Activated T-cell treated with anti-CD3 and anti-CD28 coated beads, Interleukin-2, amount 50 U/mL, for 24 hours (primary cell): ENCODE measurements around the gene RASA3.

Source experiments
- DNase-seq: peaks from one replicate; pipeline ENCODE4 v3.0.0-alpha.2; 2020
- H3K27ac Mint-ChIP-seq: 2 replicates; pipeline ENCODE4 v1.8.0; 2020; ENCODE audit warnings: mild to moderate bottlenecking, mixed read lengths
- H3K27me3 Mint-ChIP-seq: 2 replicates; pipeline ENCODE4 v1.8.0; 2020; ENCODE audit warnings: mixed read lengths
- H3K36me3 Mint-ChIP-seq: 2 replicates; pipeline ENCODE4 v1.8.0; 2020; ENCODE audit warnings: low read depth, mixed read lengths
- H3K4me1 Mint-ChIP-seq: 2 replicates; pipeline ENCODE4 v1.8.0; 2020; ENCODE audit warnings: low read depth, mixed read lengths
- H3K4me3 Mint-ChIP-seq: 2 replicates; pipeline ENCODE4 v1.8.0; 2020; ENCODE audit warnings: mild to moderate bottlenecking, moderate library complexity, mixed read lengths
- H3K9me3 Mint-ChIP-seq: 2 replicates; pipeline ENCODE4 v1.8.0; 2020; ENCODE audit warnings: mixed read lengths

RASA3 gene

DNA sequence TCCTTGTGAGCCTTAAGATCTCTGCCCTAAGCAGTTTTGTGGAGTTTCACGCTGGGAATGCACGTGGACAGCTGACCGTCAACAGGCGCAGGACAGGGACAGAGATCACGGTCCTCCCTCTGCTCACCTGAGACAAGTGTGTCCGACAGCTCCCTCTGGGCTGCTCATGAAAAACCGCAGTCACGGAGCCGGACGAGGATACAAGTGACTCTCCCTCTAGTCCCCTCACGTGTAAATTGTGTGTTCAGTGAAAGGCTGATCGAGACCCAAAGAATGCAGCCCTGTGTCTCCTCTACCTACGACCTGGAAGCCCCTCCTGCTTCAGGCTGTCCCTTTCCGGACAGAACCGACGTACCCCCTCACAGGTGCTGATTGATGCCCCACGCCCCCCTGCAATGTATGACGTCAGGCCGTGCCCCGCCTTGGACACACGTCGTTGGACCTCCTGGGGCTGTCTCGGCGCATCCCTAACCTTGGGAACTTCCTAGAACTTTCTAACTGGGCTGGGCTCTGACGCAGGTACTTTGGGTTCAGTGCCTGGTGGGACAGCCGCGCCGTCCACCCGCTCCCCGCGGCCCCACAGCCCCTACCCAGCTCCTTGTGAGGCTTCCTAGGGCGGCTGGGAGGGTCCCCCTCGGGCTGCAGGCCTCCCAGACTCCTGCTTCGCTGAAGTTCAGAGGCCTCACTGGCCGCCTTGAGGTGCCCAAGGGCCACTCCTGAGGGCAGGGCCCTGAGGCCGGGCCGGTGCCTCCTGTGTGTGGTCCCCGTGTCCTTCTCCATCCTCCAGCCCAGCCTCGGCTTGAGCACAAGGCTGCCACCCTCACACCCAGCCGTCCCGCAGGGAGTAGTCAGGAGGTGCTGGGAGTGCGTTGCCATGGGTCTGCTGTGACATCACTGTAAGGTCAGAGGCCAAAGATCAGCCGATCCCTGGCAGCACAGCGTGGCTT lies 158.9 kb downstream of the RASA3 start, which contains the start of gene C13orf46:
C13orf46 (minus strand) TSS at position 859 of the 947 bp plus-strand sequence; CDS start at position 780, 79 bp downstream.
- Mint-ChIP-seq H3K27me3 (no peaks in the 10 kb centered on the region), H3K4me1 (peaks cover 2% of the 10 kb centered on the region), H3K9me3 (no peaks in the 10 kb centered on the region), H3K4me3 (no peak within 1 kb of the TSS), H3K36me3 (peaks cover 72% of the 10 kb centered on the region), H3K27ac (peak within 1 kb of the TSS; percentile 44)
- no peak for DNase-seq

DNA sequence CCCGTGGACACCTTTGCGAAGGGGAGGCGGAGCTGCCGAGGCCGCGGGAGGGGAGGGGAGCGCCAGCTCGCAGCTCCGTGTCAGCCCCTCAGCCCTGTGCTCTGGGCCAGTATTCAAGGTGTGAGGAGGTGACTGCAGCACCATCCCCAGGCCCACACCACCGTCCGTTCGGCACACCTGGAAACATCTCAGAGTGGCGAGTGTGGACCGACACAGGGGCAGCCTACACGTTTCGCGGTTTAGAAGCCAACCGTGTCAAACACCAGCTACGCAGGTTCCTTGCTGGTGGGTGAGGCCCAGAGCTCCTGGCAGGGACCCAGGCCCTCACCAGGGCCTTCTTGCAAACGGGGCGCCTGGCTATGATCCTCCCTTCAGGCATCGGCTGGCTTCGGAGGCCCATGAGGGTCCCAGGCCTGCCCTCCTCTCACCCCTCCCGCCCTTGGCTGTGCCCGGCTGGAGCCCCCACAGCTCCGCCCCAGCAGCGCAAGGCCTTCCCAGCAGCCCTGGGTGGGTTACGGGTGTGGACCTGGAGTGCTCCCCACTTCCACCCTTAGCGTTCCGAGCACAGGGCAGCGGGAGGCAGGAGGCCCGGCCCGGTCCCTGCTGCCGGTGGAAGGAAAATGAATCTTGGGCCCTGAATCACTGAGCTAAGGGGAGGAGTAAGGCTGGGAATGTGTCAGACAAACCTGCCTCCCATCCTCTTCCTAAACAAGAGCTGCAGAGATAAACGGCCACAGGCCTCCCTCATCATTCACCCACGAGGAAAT lies 159.8 kb downstream of the RASA3 start:
- Mint-ChIP-seq H3K36me3 (peaks cover 65% of the 10 kb centered on the region), H3K27me3 (no peaks in the 10 kb centered on the region), H3K9me3 (no peaks in the 10 kb centered on the region), H3K4me1 (peaks cover 2% of the 10 kb centered on the region), H3K27ac (no peak overlapping the region), H3K4me3 (no peak overlapping the region)
- no peak for DNase-seq

DNA sequence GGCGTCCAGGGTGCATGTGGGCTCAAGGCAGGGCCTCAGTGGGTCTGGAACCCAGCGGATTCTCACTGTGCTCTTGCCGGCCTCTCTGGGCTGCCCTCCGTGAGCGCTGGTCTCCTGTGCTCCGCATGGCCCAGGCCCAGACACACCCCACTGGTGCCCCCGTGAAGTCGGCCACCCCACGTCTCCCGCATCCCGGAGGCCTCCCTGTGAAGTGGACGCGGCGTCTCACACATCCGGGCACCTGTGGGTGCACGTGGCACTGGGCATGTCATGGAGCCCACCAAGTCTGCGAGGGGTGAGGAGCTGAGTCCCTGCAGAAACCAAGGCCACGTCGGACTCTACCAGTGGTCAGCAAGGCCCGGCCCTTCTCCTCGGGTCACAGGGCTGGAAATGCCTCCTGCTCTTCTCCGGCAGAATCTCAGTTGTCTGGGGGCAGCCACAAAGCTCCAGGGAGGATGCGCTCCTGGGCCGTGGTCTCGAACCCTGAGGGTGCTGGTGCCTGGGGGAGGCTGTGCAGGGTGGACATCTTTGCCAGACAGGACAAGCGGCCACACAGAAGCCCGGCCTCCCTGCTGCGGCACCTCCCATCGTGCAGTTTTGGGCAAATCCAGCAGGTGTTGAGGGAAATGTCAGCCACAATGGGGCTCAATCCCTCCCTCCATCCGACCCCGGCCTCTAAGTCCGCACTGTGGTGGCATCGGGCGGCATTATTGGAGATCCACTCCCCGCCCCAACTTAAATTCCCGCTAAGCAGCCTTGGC lies 160.8 kb downstream of the RASA3 start:
- no peak for DNase-seq
- H3K9me3 Mint-ChIP-seq = no peaks in the 10 kb centered on the region
- peaks cover 2% of the 10 kb centered on the region for H3K4me1 Mint-ChIP-seq
- no peak overlapping the region for H3K27ac Mint-ChIP-seq
- peaks cover 58% of the 10 kb centered on the region for H3K36me3 Mint-ChIP-seq
- H3K4me3 Mint-ChIP-seq = no peak overlapping the region
- H3K27me3 Mint-ChIP-seq = no peaks in the 10 kb centered on the region

DNA sequence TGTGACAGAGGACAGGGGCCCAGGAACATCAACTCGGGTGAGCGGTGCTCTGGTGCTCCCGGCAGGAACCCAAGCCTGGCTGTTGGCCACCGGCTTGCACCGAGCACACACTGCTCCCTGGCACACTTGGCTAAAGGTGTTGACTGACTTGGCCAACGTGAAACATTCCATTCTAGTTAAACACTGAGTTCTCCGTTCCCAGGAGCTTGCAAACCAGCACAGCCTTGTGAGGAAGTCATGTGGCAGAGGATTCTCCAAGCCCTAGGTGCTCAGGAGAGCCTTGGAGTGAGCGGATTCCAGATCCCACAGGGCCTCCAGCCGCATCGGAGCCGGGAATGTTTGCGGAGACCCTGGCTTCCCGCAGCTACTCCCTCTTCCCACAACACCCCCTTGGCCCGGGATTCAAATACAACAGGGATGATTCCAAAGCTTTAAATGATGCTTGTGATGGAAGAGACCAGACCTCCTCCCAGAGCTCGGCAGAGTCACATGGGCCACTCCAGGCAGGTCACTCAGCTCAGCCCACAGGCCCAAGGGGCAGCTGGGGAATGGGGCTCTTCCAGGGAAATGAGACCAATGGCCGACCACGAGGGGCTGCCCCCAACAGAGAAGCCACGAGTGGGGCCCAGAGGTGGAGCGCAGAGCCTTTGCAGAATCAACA lies 161.5 kb downstream of the RASA3 start:
- Mint-ChIP-seq H3K27me3 (no peaks in the 10 kb centered on the region), H3K9me3 (no peaks in the 10 kb centered on the region), H3K4me3 (no peak overlapping the region), H3K27ac (peak overlapping the region; percentile 59), H3K4me1 (peaks cover 2% of the 10 kb centered on the region), H3K36me3 (peaks cover 55% of the 10 kb centered on the region)
- DNase-seq = no peak

DNA sequence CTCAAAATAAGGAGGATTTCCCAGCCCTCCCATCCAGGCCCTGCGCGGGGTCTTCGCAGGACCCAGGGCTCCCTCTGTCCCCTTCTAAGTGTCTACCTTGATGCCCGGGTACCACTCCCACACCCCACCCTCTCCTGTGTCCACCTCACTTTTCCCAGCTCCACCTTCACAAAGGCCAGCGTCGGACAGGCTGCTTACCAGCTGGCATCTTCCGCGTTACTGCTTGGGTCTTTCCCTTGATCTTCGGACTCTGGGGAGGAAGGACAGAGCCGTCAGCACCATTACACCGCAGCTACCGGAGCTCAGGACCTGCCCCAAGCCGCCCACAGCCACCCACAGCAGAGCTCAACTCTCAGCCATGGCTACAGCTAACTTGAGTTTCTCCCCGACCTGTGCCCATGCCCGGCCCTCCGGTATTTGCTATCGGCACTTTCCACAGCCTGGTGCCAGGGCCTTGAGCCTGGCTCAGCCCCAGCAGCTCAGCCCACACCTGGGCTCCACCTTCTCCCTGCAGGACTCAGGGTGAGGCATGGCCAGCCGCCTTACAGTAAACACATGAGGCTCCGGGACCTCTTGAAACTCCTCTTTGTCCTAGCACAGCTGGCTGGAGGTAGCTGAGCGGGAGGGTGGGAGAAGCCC lies 162.3 kb downstream of the RASA3 start:
- H3K27ac Mint-ChIP-seq = no peak overlapping the region
- H3K9me3 Mint-ChIP-seq = no peaks in the 10 kb centered on the region
- DNase-seq = no peak
- H3K4me1 Mint-ChIP-seq = no peaks in the 10 kb centered on the region
- no peak overlapping the region for H3K4me3 Mint-ChIP-seq
- H3K27me3 Mint-ChIP-seq = no peaks in the 10 kb centered on the region
- H3K36me3 Mint-ChIP-seq = peaks cover 48% of the 10 kb centered on the region

DNA sequence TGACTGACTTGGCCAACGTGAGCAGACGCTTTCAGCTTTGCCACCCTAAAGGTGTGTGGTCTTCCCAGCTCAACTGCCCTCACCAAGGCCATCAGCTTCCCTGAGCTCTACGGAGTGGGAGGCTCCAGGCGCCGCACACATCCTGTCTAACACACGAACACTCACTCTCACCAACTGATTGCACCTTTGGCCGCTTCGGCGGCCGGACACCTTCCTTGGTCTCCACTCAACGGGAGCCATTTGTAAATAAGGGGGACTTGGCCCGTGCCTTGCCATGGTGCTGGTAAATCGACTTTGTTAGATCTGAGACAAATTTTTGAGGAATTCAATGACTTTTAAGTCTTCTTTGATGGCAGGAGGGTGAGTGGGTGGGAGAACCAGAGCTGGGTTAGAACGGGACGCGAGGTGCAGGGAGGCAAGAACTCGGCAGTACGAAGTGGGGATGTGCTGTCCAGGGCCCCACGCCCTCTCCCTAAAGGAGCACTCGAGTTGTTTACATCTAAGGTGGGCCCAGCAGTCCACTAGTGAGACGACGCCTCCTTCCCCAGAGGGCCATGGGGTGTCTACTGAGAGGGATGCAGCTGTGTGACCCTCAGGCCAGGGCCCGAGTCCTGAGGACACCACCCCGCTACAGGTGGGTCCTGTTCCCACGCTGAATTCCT lies 163.0 kb downstream of the RASA3 start:
- Mint-ChIP-seq H3K4me1 (no peaks in the 10 kb centered on the region), H3K4me3 (no peak overlapping the region), H3K36me3 (peaks cover 41% of the 10 kb centered on the region), H3K9me3 (no peaks in the 10 kb centered on the region), H3K27ac (no peak overlapping the region), H3K27me3 (no peaks in the 10 kb centered on the region)
- no peak for DNase-seq

DNA sequence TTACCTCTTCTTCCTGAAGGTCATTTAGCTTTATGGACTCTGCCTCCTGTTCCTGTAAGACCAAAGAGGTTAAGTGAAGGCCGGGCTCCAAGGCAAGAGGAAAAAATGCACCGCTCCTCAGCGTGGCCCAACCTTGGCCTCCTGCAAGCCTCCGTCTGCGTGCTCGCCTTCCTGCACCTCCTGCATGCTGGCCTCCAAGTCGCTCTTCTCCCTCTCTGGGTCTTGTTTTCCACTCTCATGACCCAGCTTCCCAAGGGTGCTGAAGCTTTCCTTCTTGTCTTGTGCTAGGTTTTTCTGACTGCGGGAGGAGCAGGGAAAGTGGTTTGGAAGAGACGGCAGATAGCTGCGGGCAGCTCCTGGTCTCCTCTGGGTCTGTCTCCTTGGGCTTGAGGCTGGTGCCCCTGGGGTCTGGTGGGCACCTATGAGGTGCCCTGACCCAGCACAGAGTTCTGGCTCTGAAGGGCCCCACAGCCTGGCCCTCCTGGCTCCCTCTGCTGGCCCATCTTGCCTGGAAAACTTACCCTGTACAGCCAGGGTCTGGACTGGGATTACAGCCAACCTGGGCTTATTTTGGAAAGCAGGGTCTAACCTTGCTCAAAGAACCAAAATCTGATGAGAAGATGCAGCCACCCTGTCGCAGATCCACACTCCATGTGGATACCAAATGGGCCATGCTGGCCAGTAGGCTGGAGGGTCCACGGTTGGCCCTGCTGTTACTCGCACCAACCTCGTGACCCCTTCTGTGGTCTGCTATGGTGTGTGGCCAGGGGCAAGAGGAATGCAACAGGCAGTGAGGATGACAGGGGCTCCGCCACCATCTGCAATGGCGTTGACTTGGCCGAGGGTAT lies 163.7 kb downstream of the RASA3 start:
- no peaks in the 10 kb centered on the region for H3K27me3 Mint-ChIP-seq
- no peak overlapping the region for H3K27ac Mint-ChIP-seq
- H3K4me3 Mint-ChIP-seq = no peak overlapping the region
- no peaks in the 10 kb centered on the region for H3K9me3 Mint-ChIP-seq
- no peaks in the 10 kb centered on the region for H3K4me1 Mint-ChIP-seq
- no peak for DNase-seq
- peaks cover 36% of the 10 kb centered on the region for H3K36me3 Mint-ChIP-seq

DNA sequence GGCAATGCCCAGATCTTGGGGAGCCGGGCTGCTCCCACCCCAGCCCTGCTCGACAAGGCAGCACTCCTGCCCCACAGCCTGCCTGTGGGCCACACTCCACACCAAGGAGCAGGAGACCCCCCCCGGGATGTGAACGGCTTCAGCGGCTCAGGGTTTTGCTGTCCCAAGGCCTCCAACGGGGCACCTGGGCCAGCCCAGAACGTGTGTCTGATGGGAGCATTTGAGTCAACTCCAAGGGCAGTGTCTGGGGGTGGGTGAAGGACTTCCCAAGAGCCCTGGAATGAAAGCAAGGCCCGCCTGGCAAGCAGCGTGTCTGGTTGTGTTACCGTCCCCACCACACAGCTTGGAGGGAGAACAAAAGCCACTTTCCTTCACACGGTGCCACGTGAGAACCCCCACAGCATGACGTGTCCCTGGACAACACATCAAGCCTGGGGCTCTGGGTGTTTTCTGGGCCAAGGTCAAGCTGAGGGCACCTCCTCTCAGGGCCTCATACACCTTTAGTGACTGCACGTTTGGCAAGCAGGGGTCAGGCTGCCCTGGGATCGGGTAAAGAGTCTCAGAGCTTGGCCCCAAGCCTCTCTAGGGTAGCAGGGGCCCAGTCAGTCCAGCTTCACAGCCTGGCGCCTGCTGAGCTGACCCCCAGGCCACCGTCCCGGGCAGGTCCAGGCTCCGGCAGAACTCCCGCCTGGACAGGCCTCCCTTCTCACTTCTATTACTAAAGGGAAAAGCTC lies 164.5 kb downstream of the RASA3 start:
- Mint-ChIP-seq H3K27me3 (no peaks in the 10 kb centered on the region), H3K4me3 (no peak overlapping the region), H3K4me1 (no peaks in the 10 kb centered on the region), H3K27ac (no peak overlapping the region), H3K9me3 (no peaks in the 10 kb centered on the region), H3K36me3 (peaks cover 30% of the 10 kb centered on the region)
- no peak for DNase-seq

DNA sequence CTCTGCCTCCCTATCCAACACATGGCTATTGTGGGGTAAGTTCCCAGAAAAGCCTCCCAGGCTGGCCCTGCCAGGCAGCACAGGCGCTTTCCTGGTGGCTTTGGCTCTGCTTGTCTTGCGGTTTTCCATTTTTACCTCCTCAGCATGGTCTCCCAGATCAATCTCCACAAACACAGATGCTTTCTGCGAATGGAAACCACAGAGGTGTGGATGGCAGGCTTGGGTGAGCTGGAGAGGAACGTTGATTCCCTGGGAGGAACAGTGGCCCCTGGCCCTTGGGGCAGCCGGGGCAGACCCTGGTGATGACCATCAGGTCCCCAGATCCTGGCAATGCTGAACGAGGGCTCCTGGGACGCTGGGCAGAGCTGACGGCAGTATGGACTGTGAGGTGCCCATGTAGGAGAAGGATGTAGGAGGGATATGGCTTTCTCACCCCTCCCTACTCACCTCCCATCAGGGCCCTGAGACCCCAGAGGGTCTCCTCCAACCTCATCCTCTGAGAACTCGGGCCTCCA lies 165.2 kb downstream of the RASA3 start:
- H3K4me1 Mint-ChIP-seq = no peaks in the 10 kb centered on the region
- no peaks in the 10 kb centered on the region for H3K27me3 Mint-ChIP-seq

DNA sequence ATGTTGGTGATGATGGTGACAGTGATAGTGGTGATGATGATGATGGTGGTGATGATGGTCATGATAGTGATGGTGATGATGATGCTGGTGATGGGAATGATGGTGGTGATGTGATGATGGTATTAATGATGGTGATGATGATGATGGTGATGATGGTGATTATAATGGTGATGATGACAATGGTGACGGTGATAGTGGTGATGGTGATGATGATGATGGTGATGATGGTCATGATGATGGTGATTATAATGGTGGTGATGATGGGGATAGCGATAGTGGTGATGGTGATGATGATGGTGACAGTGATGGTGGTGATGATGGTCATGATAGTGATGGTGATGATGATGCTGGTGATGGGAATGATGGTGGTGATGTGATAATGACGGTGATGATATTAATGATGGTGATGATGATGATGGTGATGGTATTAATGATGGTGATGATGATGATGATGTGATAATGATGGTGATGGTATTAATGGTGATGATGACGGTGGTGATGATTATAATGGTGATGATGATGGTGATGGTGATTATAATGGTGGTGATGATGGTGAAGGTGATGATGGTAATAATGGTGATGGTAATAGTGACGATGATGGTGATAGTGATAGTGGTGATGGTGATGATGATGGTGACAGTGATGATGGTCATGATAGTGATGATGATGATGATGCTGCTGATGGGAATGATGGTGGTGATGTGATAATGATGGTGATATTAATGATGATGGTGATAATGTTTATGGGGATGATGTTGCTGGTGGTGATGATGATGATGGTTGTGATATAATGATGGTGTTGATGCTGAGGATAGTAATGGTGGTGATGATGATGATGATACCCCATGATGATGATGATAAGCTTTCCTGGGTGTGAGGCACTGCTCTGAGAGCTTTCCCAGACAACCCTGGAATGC lies 166.2 kb downstream of the RASA3 start:
- DNase-seq = no peak
- Mint-ChIP-seq H3K27me3 (no peaks in the 10 kb centered on the region), H3K4me3 (no peak overlapping the region), H3K9me3 (no peaks in the 10 kb centered on the region), H3K4me1 (no peaks in the 10 kb centered on the region), H3K36me3 (peaks cover 23% of the 10 kb centered on the region), H3K27ac (no peak overlapping the region)

More for the DNA sequence above, 165.2 kb downstream of the RASA3 start:
- no peak overlapping the region for H3K4me3 Mint-ChIP-seq
- DNase-seq = no peak
- peaks cover 29% of the 10 kb centered on the region for H3K36me3 Mint-ChIP-seq
- no peak overlapping the region for H3K27ac Mint-ChIP-seq
- no peaks in the 10 kb centered on the region for H3K9me3 Mint-ChIP-seq

DNA sequence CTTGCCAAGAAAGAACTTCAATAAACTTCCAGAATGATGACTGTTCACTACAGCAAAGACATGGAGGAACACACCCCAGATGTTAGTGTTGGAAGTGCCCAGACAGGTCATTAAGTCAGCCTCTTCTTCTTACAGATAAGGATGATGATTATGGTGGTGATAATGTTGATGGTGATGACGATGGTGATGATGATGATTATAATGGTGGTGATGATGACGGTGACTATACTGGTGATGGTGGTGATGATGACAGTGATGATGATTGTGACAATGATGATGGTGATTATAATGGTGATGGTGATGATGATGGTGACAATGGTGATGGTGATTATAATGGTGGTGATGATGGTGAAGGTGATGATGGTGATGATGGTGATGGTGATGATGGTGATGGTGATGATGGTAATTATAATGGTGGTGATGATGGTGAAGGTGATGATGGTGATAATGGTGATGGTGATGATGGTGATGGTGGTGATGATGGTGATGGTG lies 167.0 kb downstream of the RASA3 start:
- Mint-ChIP-seq H3K9me3 (peaks cover 2% of the 10 kb centered on the region), H3K36me3 (peaks cover 18% of the 10 kb centered on the region), H3K27ac (no peak overlapping the region), H3K4me1 (no peaks in the 10 kb centered on the region), H3K4me3 (no peak overlapping the region), H3K27me3 (no peaks in the 10 kb centered on the region)
- no peak for DNase-seq
